T47D (cell line): ENCODE data around the gene AFAP1L2.

Source experiments
- DNase-seq, 2 experiments: peaks; one replicate each; pipeline versions ENCODE4 v3.0.0 to v3.0.0-alpha.2; 2011 to 2012; ENCODE audit warnings: low read depth in 1 of 2, low spot score in 1 of 2
- JUND ChIP-seq: IDR thresholded peaks from 2 replicates; pipeline ENCODE4 v1.6.1; 2012; ENCODE audit warnings: low read depth
- in situ Hi-C: cut with HindIII; loops from 2 replicates; pipeline ENCODE4 v1.10.0; 2016; ENCODE audit warnings: low sequenced_read_pairs, low pct_unique_long_range_greater_than_20kb

AFAP1L2 gene

DNA sequence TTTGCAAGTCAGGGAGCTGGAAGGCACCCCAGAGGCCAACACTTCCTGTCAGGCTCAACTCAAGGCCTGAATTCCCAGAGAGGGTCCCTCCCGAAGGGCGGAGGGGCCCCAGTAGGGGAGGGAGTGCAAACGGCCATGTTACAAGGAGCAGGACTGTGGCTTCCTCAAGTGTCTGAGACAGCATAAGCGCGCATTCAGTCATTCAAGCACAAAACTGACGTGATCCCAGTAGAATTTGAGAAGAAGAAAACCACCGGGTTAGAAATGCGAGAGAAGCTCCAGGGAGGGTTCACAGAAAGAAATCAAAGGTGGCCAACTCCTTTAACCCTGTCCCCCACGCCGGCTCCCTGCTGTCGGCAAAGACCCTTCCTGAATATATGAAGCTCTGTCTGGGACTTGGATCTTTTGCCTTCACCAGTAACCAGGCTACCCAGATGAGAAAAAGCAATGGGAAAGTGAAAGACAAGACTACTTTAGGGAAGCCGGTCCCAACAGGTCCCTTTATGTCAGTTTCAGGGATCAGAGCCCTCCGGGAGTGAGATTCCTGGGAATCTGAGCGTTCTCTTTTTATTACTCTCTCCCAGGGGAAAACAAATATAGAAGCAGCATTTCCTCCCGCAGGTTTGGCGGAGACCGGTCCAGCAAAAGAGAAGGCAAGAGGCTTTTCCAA lies 1.3 kb downstream of the AFAP1L2 start:
- in situ Hi-C loops: no loop called here
- TF ChIP-seq JUND: no peak
- no peak for DNase-seq

DNA sequence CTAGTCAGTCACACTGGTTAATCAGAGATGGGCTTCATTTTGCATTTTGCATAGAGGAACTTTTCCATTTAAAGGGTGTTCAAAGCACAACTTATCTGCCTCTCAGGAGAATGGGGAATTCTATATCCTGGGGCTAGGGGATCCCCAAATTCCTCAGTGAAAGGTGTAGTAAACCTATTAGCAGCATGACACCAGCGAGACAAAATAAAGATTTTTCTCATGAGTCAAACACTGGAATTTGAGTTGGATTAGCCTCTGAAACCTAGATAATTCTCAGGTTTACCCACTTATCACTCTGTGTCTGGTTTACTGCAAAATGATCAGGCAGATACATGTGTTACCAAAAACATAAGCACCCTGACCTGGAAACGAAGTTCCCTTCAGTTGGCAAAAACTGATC lies 2.1 kb downstream of the AFAP1L2 start:
- no peak for TF ChIP-seq JUND
- in situ Hi-C loops: no loop called here
- no peak for DNase-seq

DNA sequence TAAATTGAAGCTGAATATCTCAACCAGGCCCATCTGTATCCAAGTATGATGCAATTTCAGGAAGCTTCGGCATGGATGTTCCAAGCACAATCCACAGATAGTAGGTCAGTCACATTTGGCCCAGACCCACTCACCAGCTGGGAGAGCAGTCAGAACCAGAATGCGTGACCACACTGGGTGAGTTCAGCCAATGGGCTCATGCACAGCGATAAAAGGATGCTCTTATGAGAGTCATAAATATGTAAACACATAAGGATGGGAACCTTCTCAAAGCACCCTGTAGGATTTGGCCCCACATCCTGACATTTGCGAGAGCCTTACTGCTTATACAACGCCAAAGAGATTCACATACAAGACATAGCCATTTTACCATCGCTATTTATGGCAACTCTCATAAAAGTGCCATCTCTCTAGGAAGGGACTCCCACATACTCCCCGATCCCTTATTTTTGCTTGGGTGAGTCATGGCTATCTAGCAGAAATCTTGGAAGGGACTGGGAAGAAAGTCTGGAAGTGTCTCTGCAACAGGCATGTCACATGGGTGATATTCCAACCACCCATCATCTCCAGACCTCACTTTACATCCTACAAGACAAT lies 3.0 kb downstream of the AFAP1L2 start:
- TF ChIP-seq JUND: no peak
- no peak for DNase-seq
- in situ Hi-C loops: no loop called here

DNA sequence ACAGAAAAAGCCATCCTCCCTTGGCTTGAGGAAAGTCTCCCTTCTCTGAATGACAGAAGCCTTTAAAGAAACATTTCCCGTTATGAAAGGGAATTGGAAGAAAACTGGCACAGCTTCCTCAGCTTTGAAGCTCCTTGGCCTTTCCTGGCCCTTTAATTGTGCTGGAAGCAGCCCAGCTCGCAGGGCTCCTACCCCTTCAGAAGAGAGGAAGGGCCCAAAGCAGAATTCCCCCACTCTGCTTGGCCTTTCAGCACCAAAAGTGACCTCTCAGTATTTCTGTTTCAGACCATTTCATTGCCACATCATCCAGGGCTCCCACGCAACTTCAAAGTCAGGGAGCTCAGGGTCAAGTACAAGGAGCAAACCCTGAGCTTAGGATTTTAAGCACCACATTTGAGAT lies 4.2 kb downstream of the AFAP1L2 start:
- DNase-seq: no peak
- TF ChIP-seq JUND: no peak
- in situ Hi-C loops: no loop called here

DNA sequence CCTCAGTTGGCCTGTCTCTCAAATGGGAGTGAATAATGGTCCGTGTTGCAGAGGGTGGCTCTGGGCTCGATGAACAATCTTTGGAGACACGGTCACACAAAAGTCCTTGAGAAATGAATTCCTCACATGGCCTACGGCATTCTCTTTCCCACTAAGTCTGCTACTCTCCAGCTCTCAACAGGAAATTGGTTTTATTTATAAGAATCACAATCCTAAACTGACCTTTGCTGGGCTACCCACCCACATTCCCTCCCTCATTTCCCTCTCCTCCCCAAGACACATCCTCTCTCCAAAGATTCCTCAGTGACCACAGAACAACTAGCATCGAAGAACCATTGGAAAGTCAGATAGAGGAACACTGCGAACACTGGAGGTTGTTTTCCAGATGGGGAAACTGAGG lies 4.7 kb downstream of the AFAP1L2 start:
- TF ChIP-seq JUND: no peak
- in situ Hi-C loops: no loop called here
- DNase-seq: no peak

DNA sequence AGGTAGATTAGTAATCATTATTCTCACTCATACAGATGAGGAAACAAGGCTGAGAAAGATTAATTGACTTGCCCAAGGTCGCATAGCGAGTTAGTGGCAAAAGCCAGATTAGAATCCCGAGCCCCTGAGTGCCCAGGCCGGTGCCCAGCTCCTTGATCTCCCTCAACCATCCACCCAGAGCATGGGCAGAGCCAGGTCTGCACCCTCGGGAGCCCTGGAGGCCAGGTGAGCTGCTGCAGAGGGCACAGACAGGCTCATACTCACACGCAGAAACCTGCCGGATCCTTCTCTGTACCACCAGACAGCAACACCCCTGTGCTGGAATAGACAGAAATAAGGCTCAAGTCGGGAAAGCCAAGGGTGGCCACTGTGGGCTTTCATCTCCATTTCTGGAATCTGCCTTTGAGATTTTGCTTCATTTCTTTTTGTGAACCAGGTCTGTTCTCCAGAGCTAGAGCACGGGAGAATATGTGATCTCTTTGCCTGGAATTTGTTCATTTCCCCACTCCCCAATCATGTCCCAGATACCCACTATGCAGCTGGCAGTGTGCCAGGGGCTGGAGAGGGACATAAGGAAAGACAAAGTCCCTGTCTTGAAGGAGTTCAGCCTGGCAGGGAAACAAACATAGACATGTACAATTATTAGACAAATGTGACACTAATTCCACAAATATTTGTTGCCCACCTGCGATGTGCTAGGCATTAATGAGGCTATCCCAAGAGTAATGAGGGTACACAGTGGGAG lies 5.5 kb downstream of the AFAP1L2 start:
- in situ Hi-C loops: no loop called here
- no peak for TF ChIP-seq JUND
- no peak for DNase-seq

DNA sequence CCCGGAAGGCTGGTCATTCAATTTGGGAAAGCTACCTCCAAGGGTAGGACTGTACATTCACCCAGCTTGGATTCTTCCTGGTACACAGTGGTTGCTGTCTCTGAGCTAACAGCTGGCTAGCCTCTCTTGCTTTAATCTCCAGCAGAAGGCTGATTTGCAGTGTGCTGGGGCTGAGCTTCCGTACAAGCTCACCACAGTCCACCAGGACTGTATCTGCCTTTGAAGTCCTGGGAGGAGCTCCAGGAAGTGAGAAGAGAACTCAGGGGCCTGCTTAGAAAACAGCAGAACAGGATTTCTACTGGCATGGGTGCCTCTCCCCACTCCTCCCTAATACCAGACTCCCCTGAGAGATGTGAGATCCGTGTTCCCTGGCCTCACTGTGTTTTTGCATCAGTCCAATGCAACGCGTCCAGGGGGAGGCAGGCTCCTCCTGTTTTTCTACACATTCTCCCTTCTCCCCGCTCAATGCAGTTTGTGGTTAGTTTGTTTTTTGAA lies 6.6 kb downstream of the AFAP1L2 start:
- in situ Hi-C loops: no loop called here
- no peak for DNase-seq
- no peak for TF ChIP-seq JUND

DNA sequence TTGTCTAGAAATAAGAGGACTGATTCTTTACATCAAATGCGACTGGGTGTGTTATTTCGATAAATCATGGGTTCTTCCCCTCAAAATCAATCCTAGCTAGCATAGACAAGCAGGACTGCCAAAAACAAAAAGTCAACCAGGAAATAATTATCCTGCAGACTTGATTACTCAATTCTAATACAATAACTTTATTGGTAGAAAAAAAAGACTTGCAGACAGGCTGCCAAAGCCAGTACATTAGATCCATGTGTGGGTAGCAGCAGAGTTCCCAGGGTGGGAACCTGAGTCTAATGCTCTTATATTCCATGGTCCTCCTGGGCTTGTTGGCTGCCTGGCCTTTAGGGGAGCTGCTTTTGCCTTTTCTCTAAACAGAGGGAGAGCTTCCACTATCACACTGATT lies 7.8 kb downstream of the AFAP1L2 start:
- no peak for TF ChIP-seq JUND
- DNase-seq: no peak
- in situ Hi-C loops: no loop called here

DNA sequence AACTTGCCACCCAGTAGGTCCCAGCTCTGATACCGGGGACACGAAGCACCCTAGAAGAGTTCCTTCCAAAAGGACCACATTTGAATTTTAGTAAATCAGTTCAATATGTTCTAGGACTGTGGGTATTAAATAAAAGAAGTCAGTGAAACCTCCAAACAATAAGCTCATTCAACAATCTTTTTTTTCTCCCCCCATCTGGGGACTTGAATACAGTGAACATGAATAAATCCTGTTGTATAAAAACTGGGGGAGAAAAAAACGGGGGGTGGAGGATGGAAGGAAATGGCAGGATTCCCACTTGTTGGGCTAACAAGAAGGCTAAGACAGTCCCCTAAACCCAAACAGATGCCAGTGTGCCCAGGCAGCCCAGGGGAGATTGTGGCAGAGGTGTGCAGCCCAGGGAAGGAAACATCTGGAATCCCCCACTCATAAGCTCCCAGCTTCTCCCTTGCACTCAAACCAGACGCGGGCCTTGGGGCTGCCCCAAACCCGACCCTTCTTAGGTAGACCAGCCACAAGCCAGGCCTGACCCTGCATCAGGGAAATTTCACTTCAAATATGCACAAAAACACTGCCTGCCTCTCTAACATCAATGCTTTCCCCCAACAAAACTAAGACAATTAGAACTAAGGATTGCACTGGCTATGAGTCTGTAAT lies 8.8 kb downstream of the AFAP1L2 start:
- TF ChIP-seq JUND: no peak
- in situ Hi-C loops: no loop called here
- no peak for DNase-seq

DNA sequence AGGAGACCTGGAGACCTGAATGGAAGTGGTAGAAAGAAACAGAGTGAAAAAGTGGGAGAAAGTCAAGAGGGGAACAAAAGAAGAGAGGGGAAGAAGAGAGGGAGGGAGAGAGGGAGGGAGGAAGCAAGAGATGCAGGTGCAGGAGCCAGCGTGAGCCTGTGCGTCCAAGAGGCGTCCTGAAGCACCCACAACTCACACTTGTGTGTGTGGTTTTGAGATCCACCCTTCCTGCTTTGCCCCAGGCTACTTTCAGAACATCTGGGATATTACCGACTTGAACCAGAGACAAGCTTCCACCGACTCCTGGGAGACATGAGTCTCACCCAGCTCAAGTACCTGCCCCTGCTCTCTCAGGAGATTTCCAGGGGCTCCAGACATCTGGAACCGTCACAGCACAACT lies 9.8 kb downstream of the AFAP1L2 start:
- in situ Hi-C loops: no loop called here
- TF ChIP-seq JUND: no peak
- no peak for DNase-seq

DNA sequence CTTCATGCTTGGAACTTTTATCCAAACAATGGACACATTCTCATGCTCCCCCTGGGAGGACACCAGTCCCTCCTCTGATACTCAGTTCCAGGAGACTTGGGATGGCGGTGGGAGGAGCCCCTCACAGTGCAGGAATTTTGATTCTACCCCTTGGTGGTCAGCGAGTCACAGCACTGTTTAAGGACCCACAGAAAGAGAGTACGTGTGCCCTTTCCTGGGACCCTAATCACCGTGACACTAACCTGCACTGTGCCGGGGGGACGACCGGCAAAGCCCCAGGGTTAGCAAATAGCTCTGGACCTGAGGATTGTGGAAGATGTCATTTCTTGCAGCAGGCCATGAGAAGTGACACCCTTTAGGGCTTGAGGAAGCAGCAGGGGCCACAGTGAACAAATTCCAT lies 10.4 kb downstream of the AFAP1L2 start:
- no peak for TF ChIP-seq JUND
- DNase-seq: no peak
- in situ Hi-C loops: no loop called here

DNA sequence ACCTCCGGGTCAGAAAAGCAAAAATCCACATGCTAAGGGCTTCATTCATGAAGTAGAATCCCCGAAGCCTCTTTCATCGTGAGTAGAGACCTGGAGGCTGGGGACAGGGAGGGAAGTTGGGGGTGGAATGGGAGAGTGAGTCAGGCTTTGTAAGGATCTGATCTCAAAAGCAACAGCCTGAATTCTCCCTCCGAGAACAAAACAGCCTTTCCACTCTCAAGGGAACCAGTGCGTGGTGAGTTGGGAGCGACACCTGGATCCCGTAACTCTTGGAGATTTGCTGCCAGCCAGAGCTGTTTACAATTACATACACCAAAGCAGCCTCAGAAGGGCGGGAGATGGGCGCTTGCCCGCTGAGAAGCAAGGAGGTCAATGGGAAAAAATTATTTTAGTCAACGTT lies 10.8 kb downstream of the AFAP1L2 start:
- TF ChIP-seq JUND: no peak
- in situ Hi-C loops: no loop called here
- no peak for DNase-seq
